Endothelial cell of umbilical vein (primary cell): ENCODE results near the gene ATXN10. TPM values are rescaled to one million over a fixed set of nuclear protein-coding genes. Genes with fewer than 3 reads are reported as not detected.

Experiments used
- BruUV-seq: library from RNA; stranded (reverse); fragments of 400-500 nt; replicated peaks from 2 replicates; lab custom pipeline; 2021; lab: Mats Ljungman, UMichigan
- CTCF ChIA-PET: fragments of 300-600, 350-600 bp; sonication (Branson Sonifier 250); formaldehyde crosslinking; loops from one replicate; lab custom pipeline; 2021; ENCODE audit warnings: antibody characterized with exemption, inconsistent platforms; lab: Charles Lee
- POLR2A ChIA-PET: fragments of 300-600, 350-600 bp; sonication (Branson Sonifier 250); formaldehyde crosslinking; loops from one replicate; lab custom pipeline; 2021; ENCODE audit warnings: antibody characterized with exemption, inconsistent platforms; lab: Charles Lee
- DNase-seq: peaks from one replicate; pipeline ENCODE4 v3.0.0-alpha.2; 2011; ENCODE audit warnings: low read depth, low spot score
- FAIRE-seq: peaks from 2 replicates; lab custom pipeline; 2011; peaks lifted over from hg19 to GRCh38; lab: Jason Lieb, UNC
- H2AFZ ChIP-seq: 2 replicates; pipeline ENCODE4 v1.6.0; 2012; ENCODE audit warnings: low read depth, low read length, control low read depth, inconsistent platforms
- H3K27ac ChIP-seq: 2 replicates; pipeline ENCODE4 v1.5.1; 2011; ENCODE audit warnings: low read depth, mild to moderate bottlenecking, control low read depth, low read length, moderate library complexity; ENCODE audit not compliant: insufficient read depth
- H3K27me3 ChIP-seq, 2 experiments: 2 replicates each; pipeline versions ENCODE4 v1.6.0 to v1.6.1; 2011; ENCODE audit warnings: low read length in 2 of 2, mixed read lengths in 1 of 2; ENCODE audit not compliant: control insufficient read depth in 2 of 2, insufficient read depth in 2 of 2
- H3K36me3 ChIP-seq, 2 experiments: 2 replicates in 1 of 2; 3 replicates in 1 of 2; pipeline ENCODE4 v1.5.1; 2011; ENCODE audit warnings: low read length in 2 of 2, mild to moderate bottlenecking in 1 of 2, moderate library complexity in 1 of 2; ENCODE audit not compliant: control insufficient read depth in 2 of 2, insufficient read depth in 2 of 2; ENCODE audit errors: extremely low read depth in 1 of 2
- H3K4me1 ChIP-seq: 3 replicates; pipeline ENCODE4 v1.5.1; 2011; ENCODE audit warnings: mild to moderate bottlenecking, low read length; ENCODE audit not compliant: control insufficient read depth, insufficient read depth; ENCODE audit errors: extremely low read depth
- H3K4me2 ChIP-seq: 2 replicates; pipeline ENCODE4 v1.6.1; 2011; ENCODE audit warnings: low read length, control low read depth, mixed read lengths; ENCODE audit not compliant: insufficient read depth
- H3K4me3 ChIP-seq, 3 experiments: fragments of 200-600 bp in 1 of 3; sonication (generic), shearing (Covaris generic) in 1 of 3; replicated peaks in 1 of 3; 2 replicates each; pipeline ENCODE4 v1.5.1; 2011 to 2016; ENCODE audit warnings: control low read depth in 3 of 3, low read length in 3 of 3, mild to moderate bottlenecking in 2 of 3, inconsistent platforms in 1 of 3, low read depth in 1 of 3, moderate library complexity in 1 of 3; ENCODE audit not compliant: insufficient read depth in 1 of 3
- H3K79me2 ChIP-seq: 2 replicates; pipeline ENCODE4 v1.6.0; 2012; ENCODE audit warnings: low read length, inconsistent platforms; ENCODE audit not compliant: control insufficient read depth, insufficient read depth
- H3K9ac ChIP-seq: replicated peaks from 2 replicates; pipeline ENCODE3; 2011; ENCODE audit warnings: low read length, control low read depth; ENCODE audit not compliant: insufficient read depth; ENCODE audit errors: extremely low read depth
- H3K9me1 ChIP-seq: replicated peaks from 3 replicates; pipeline ENCODE4 v1.6.0; 2011; ENCODE audit warnings: mild to moderate bottlenecking, low read length; ENCODE audit not compliant: control insufficient read depth, insufficient read depth; ENCODE audit errors: extremely low read depth
- H3K9me3 ChIP-seq: replicated peaks from 2 replicates; pipeline ENCODE4 v1.5.1; 2012; ENCODE audit warnings: low read length, inconsistent platforms; ENCODE audit not compliant: control insufficient read depth, insufficient read depth
- H4K20me1 ChIP-seq: replicated peaks from 2 replicates; pipeline ENCODE3; 2011; ENCODE audit warnings: mild to moderate bottlenecking, low read length; ENCODE audit not compliant: control insufficient read depth, insufficient read depth; ENCODE audit errors: extremely low read depth
- EZH2 ChIP-seq: IDR thresholded peaks from 2 replicates; pipeline ENCODE4 v1.6.1; 2012; ENCODE audit warnings: borderline replicate concordance, low read depth, mild to moderate bottlenecking, moderate library complexity, low read length, inconsistent platforms; ENCODE audit not compliant: severe bottlenecking
- FOS ChIP-seq: IDR thresholded peaks from 2 replicates; pipeline ENCODE4 v1.6.1; 2011; ENCODE audit warnings: mild to moderate bottlenecking, low read length, moderate library complexity, borderline replicate concordance; ENCODE audit not compliant: insufficient read depth
- GATA2 ChIP-seq: IDR thresholded peaks from 2 replicates; pipeline ENCODE4 v1.7.0; 2011; ENCODE audit warnings: low read depth, mild to moderate bottlenecking, moderate library complexity, mixed read lengths, low read length; ENCODE audit not compliant: insufficient read length, insufficient read depth
- JUN ChIP-seq: IDR thresholded peaks from 2 replicates; pipeline ENCODE4 v1.6.1; 2011; ENCODE audit warnings: borderline replicate concordance, low read depth; ENCODE audit not compliant: insufficient read length, insufficient read depth
- MYC ChIP-seq: IDR thresholded peaks from one replicate; pipeline ENCODE4 v1.6.1; 2011; ENCODE audit warnings: mild to moderate bottlenecking, low read depth, low read length
- POLR2A ChIP-seq: IDR thresholded peaks from 2 replicates; pipeline ENCODE4 v1.6.1; 2012; ENCODE audit warnings: low read depth, mild to moderate bottlenecking, control low read depth, low read length
- POLR2AphosphoS5 ChIP-seq: IDR thresholded peaks from 2 replicates; pipeline ENCODE4 v1.6.1; 2012; ENCODE audit warnings: low read depth, mild to moderate bottlenecking, control low read depth, low read length, moderate library complexity; ENCODE audit not compliant: insufficient read depth
- dilution Hi-C: fragments of 300-500 bp; cut with MboI; formaldehyde crosslinking; loops from one replicate; pipeline ENCODE4 v1.15.0; 2019; ENCODE audit warnings: low sequenced_read_pairs; ENCODE audit not compliant: extremely low pct_ligation_motif_present
- intact Hi-C: fragments of 100-400 bp; cut with micrococcal nuclease; formaldehyde crosslinking; loops from one replicate; pipeline ENCODE4 v1.10.0; 2022
- polyA plus RNA-seq, 4 experiments: library from polyadenylated mRNA; depleted of rRNA in 3 of 4; stranded (reverse) in 3 of 4; unstranded in 1 of 4; fragments of >200 nt; gene quantifications; 2 replicates each; pipeline versions ENCODE4 v1.2.1 to v1.2.3, GENCODE V29; 2011 to 2012; ENCODE audit warnings: missing spikeins in 1 of 4
- total RNA-seq: library from RNA; stranded (reverse); gene quantifications from 2 replicates; pipeline ENCODE4 v1.2.3, GENCODE V29; 2021
- TF ChIP-seq, protein P1 (sequence below), 2 donors: IDR thresholded peaks; 1 replicate in 1 of 2; 2 replicates in 1 of 2; pipeline ENCODE4 v1.5.1; 2011; ENCODE audit warnings: low read length in 2 of 2, mild to moderate bottlenecking in 2 of 2, moderate library complexity in 2 of 2, control low read depth in 1 of 2, inconsistent platforms in 1 of 2, low read depth in 1 of 2; ENCODE audit not compliant: insufficient read depth in 1 of 2; ENCODE audit errors: extremely low read depth in 1 of 2
- TF ChIP-seq, protein P2 (sequence below): IDR thresholded peaks from 2 replicates; pipeline ENCODE4 v1.6.1; 2011; ENCODE audit not compliant: insufficient read depth, insufficient read length

Gene ATXN10
- total and polyA plus RNA-seq, 2 donors (not counting 3 experiments of a cell fraction or from before 2014, with no cell fraction given): 73.2 to 91.9 TPM

DNA sequence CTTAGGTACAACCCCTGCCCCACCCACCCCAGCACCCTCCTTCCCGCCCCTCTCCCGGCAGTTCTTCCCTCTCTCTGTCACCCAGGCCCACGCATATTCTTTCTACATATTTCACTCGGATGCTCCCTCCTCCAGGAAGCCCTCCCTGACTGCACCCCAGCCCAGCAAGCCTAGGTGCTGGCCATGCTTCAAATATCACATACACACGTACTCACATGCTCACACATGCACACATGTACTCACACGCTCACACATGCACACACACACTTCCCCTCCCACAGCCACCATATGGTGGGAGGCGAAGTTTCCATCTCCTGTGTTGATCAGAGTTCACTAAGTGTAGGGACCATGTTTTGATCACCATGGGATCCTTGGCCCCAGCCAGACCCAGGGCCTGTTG is 214.9 kb downstream of the ATXN10 start:
- CTCF ChIA-PET: no interaction called here
- Histone ChIP-seq H3K4me1 (no peaks in the 10 kb centered on the region), H3K4me3 (no peak overlapping the region), H3K27me3 (peaks cover 2 to 3% of the 10 kb centered on the region in 2 experiments), H3K9ac (no peak overlapping the region), H4K20me1 (no peaks in the 10 kb centered on the region), H3K9me3 (no peaks in the 10 kb centered on the region), H3K79me2 (no peaks in the 10 kb centered on the region), H2AFZ (no peak overlapping the region), H3K36me3 (no peaks in the 10 kb centered on the region), H3K27ac (no peak overlapping the region), H3K4me2 (no peak overlapping the region), H3K9me1 (no peaks in the 10 kb centered on the region)
- DNase-seq: no peak
- dilution Hi-C loops (no loop called here), intact Hi-C loops (no loop called here)
- TF ChIP-seq, protein P1, sequence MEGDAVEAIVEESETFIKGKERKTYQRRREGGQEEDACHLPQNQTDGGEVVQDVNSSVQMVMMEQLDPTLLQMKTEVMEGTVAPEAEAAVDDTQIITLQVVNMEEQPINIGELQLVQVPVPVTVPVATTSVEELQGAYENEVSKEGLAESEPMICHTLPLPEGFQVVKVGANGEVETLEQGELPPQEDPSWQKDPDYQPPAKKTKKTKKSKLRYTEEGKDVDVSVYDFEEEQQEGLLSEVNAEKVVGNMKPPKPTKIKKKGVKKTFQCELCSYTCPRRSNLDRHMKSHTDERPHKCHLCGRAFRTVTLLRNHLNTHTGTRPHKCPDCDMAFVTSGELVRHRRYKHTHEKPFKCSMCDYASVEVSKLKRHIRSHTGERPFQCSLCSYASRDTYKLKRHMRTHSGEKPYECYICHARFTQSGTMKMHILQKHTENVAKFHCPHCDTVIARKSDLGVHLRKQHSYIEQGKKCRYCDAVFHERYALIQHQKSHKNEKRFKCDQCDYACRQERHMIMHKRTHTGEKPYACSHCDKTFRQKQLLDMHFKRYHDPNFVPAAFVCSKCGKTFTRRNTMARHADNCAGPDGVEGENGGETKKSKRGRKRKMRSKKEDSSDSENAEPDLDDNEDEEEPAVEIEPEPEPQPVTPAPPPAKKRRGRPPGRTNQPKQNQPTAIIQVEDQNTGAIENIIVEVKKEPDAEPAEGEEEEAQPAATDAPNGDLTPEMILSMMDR (IDR thresholded peaks at IDR 0.05; ENCODE audit: extremely low read depth in 1 of 2, insufficient read depth in 1 of 2, low read depth in 1 of 2, low read length in 2 of 2): no peak
- TF ChIP-seq POLR2A: no peak
- TF ChIP-seq, protein P2, sequence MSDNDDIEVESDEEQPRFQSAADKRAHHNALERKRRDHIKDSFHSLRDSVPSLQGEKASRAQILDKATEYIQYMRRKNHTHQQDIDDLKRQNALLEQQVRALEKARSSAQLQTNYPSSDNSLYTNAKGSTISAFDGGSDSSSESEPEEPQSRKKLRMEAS: no peak
- TF ChIP-seq FOS: no peak
- TF ChIP-seq POLR2AphosphoS5: no peak
- no peak for TF ChIP-seq EZH2
- no peak for TF ChIP-seq MYC
- TF ChIP-seq JUN: no peak
- no peak for TF ChIP-seq GATA2
- POLR2A ChIA-PET: no interaction called here
- FAIRE-seq: no peak
- no TSS peak for BruUV-seq
